ENCODE measurements around the gene LAMB1. TPM values are rescaled to one million over a fixed set of nuclear protein-coding genes. Genes with fewer than 3 reads are reported as not detected.
A peak's percentile ranks its signal among the peaks of the same experiment; 100 is the strongest.
"Not testable (repeated sequence)": the region's sequence is repeated elsewhere in the genome, so short reads cannot be mapped to it uniquely, and the experiment has no call there.

Gene LAMB1
- total and polyA plus RNA-seq, 9 donors = 233 to 692 (median 529) TPM

DNA sequence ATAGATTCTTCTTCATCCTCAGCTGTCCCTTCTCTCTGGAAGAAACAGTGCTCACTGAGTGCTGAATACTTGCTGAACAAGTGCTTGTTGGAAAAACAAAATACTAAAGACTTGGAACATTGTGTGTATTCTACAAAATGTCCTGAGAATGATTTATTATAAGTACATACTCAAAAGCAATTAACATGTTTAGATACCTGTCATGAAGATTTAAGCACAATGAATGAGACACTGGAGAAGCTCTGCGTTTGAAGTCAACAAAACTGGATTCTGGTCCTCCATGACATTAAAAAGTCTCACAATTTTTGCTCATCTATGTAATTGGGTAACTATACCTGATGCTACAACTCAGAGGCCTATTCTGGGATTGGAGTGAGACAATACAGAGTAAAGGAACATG is 34.8 kb upstream of the LAMB1 start:
- no peaks in the 10 kb centered on the region for H3K36me3 ChIP-seq (ENCODE audit: control insufficient read depth, insufficient read depth, low read length)
- H3K4me1 ChIP-seq (ENCODE audit: control insufficient read depth, insufficient read depth, low read length) = no peaks in the 10 kb centered on the region
- no peaks in the 10 kb centered on the region for H3K27me3 ChIP-seq (ENCODE audit: control insufficient read depth, insufficient read depth, low read length)
- H3K4me3 ChIP-seq (ENCODE audit: low read length) = no peak overlapping the region
- no CpG with 5 or more reads among the region's 1 CpG for WGBS (ENCODE audit: insufficient coverage)
- DNase-seq = no peak
- H3K9me3 ChIP-seq (replicated peaks; ENCODE audit: control insufficient read depth, low read depth, low read length) = no peaks in the 10 kb centered on the region
- no peak overlapping the region for H3K27ac ChIP-seq (ENCODE audit: low read length)

DNA sequence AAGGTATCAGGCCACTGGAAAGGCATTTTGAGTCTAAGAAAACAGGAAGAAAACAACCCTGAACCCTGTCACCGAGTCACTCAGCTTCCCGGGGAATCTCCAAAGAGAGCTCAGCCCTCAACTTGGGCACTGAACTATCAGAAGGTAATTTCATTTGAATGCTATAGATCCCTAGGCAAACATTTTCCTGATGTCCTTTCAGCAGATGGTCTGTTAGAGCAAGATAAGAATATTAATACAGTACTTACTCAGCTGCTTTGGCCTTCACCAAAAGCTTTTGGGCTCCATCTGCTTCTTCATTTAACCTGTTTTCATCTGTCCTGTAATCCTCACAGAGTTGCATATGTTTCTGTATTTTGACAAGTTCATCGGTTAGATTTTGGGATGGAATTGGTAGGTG is 34.2 kb upstream of the LAMB1 start:
- Histone ChIP-seq H3K4me1 (ENCODE audit: control insufficient read depth, insufficient read depth, low read length) (no peaks in the 10 kb centered on the region), H3K36me3 (ENCODE audit: control insufficient read depth, insufficient read depth, low read length) (no peaks in the 10 kb centered on the region), H3K27me3 (ENCODE audit: control insufficient read depth, insufficient read depth, low read length) (no peaks in the 10 kb centered on the region), H3K9me3 (replicated peaks; ENCODE audit: control insufficient read depth, low read depth, low read length) (no peaks in the 10 kb centered on the region), H3K27ac (ENCODE audit: low read length) (no peak overlapping the region), H3K4me3 (ENCODE audit: low read length) (no peak overlapping the region)
- 93% methylated on average over 2 of the region's 3 CpGs for WGBS (ENCODE audit: insufficient coverage)
- no peak for DNase-seq

DNA sequence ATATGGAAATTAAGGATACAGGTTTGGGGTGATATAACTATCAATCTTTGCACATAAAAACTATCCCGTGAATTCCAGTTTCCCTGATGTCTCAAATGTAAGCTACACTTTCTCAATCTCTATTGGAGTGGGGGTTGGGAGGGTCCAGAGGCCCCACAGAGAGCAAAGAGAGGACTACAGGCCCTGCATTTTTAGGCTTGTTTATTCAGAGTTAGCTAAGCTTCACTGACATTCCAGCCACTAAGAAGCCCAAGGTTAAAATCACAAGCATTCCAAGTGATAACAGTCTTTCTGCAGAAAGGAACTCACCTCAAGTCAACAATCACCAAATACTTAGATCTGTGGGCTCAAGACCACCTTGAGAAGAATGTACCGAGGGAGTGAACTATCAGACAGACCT is 31.6 kb upstream of the LAMB1 start:
- WGBS (ENCODE audit: insufficient coverage) = 80% methylated on average over 1 of the region's 2 CpGs
- Histone ChIP-seq H3K27ac (ENCODE audit: low read length) (no peak overlapping the region), H3K4me1 (ENCODE audit: control insufficient read depth, insufficient read depth, low read length) (no peaks in the 10 kb centered on the region), H3K36me3 (ENCODE audit: control insufficient read depth, insufficient read depth, low read length) (no peaks in the 10 kb centered on the region), H3K9me3 (replicated peaks; ENCODE audit: control insufficient read depth, low read depth, low read length) (no peaks in the 10 kb centered on the region), H3K4me3 (ENCODE audit: low read length) (no peak overlapping the region), H3K27me3 (ENCODE audit: control insufficient read depth, insufficient read depth, low read length) (no peaks in the 10 kb centered on the region)
- DNase-seq = no peak

DNA sequence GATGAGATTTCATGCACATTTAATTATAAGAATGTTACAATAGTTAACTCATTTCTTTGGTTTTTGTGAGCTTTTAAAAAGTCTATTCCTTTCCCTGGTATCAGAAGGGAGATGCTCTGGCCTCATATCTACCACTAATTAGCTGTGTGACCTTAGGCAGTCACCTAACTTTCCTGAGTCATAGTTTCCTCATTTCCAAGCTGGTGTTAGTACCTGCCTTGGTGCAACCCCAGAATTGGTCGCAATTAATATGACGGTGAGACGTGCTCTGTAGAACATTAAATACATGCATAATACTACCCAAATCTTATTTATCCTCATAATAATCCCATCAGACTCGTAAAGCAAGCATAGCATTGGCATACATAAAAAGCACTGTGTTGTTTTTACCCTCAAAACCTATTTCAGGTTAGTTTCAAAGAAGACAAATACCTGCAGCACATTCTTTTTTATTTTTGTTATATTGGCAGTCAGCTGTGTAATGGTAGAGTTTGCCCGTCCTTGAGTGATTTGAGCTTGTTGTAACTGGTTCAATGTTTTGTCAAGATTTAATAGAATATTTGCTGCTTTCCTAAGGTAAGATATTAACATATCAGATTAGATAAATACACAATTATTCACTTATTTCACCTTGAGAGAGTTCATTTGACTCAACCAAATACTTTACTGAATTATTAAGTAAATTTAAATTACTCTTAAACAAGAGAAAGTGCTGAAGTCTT is 31.0 kb upstream of the LAMB1 start:
- Histone ChIP-seq H3K4me1 (ENCODE audit: control insufficient read depth, insufficient read depth, low read length) (no peaks in the 10 kb centered on the region), H3K4me3 (ENCODE audit: low read length) (no peak overlapping the region), H3K27me3 (ENCODE audit: control insufficient read depth, insufficient read depth, low read length) (no peaks in the 10 kb centered on the region), H3K27ac (ENCODE audit: low read length) (no peak overlapping the region), H3K36me3 (ENCODE audit: control insufficient read depth, insufficient read depth, low read length) (no peaks in the 10 kb centered on the region), H3K9me3 (replicated peaks; ENCODE audit: control insufficient read depth, low read depth, low read length) (no peaks in the 10 kb centered on the region)
- DNase-seq = no peak
- WGBS (ENCODE audit: insufficient coverage) = no CpG with 5 or more reads among the region's 5 CpGs

DNA sequence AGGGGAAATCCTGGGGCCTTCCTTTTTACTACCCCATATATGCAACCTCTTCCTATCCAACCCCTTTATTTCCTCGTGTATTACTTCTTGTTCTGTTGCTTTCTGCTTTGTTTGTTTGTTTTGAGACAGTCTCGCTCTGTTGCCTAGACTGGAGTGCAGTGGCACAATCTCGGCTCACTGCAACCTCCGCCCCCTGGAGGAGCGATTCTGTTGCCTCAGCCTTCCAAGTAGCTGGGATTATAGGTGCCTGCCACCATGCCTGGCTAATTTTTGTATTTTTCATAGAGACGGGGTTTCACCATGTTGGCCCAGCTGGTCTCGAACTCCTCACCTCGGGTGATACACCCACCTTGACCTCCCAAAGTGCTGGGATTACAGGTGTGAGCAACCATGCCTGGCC is 30.3 kb upstream of the LAMB1 start:
- H3K36me3 ChIP-seq (ENCODE audit: control insufficient read depth, insufficient read depth, low read length); H3K4me3 ChIP-seq (ENCODE audit: low read length); H3K9me3 ChIP-seq (replicated peaks; ENCODE audit: control insufficient read depth, low read depth, low read length); DNase-seq; H3K27me3 ChIP-seq (ENCODE audit: control insufficient read depth, insufficient read depth, low read length); H3K27ac ChIP-seq (ENCODE audit: low read length); H3K4me1 ChIP-seq (ENCODE audit: control insufficient read depth, insufficient read depth, low read length): not testable (repeated sequence)
- WGBS (ENCODE audit: insufficient coverage) = 91% methylated on average over 5 of the region's 8 CpGs

DNA sequence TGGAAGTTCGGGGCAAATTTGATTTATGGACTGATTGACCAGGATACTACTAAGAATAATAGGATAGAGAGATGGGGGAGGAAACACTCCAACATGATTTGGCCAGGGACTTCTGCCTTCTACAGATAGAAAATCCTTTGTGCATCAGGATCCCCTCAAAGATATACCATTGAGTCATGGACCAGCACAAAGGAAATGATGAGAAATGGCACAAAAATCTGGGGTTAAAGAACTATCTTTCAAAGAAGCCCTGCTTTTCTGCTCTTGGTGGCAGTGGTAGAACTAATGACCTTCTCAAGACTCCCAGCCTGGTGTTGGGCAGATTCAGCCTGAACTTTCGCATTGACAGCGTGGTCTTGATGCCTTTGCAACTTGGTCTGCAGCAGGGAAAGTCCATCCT is 27.6 kb upstream of the LAMB1 start:
- no peak overlapping the region for H3K27ac ChIP-seq (ENCODE audit: low read length)
- H3K27me3 ChIP-seq (ENCODE audit: control insufficient read depth, insufficient read depth, low read length) = no peaks in the 10 kb centered on the region
- peaks cover 3% of the 10 kb centered on the region for H3K4me1 ChIP-seq (ENCODE audit: control insufficient read depth, insufficient read depth, low read length)
- H3K9me3 ChIP-seq (replicated peaks; ENCODE audit: control insufficient read depth, low read depth, low read length) = no peaks in the 10 kb centered on the region
- WGBS (ENCODE audit: insufficient coverage) = no CpG with 5 or more reads among the region's 3 CpGs
- H3K4me3 ChIP-seq (ENCODE audit: low read length) = no peak overlapping the region
- H3K36me3 ChIP-seq (ENCODE audit: control insufficient read depth, insufficient read depth, low read length) = no peaks in the 10 kb centered on the region
- no peak for DNase-seq

DNA sequence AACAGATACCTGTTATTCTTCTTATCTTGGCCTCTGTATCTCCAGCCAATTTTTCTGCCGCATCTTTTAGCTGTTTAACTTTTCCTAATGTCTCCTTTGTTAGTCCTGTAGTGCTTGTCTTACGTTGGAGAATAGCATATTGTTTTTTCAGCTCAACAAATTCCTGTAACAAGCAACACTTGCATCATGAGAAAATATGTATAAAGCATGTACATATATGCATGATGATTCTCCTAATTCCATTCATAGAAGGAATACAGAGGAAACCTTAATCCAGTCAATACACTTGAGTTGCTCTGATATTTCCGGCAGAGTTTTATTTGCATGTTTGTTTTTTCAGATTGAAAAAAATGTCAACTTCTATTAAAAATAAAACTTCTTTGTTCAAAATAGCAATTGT is 26.1 kb upstream of the LAMB1 start:
- Histone ChIP-seq H3K4me1 (ENCODE audit: control insufficient read depth, insufficient read depth, low read length) (peaks cover 3% of the 10 kb centered on the region), H3K27me3 (ENCODE audit: control insufficient read depth, insufficient read depth, low read length) (no peaks in the 10 kb centered on the region), H3K4me3 (ENCODE audit: low read length) (no peak overlapping the region), H3K36me3 (ENCODE audit: control insufficient read depth, insufficient read depth, low read length) (no peaks in the 10 kb centered on the region), H3K9me3 (replicated peaks; ENCODE audit: control insufficient read depth, low read depth, low read length) (no peaks in the 10 kb centered on the region), H3K27ac (ENCODE audit: low read length) (no peak overlapping the region)
- no CpG with 5 or more reads among the region's 3 CpGs for WGBS (ENCODE audit: insufficient coverage)
- DNase-seq = no peak

DNA sequence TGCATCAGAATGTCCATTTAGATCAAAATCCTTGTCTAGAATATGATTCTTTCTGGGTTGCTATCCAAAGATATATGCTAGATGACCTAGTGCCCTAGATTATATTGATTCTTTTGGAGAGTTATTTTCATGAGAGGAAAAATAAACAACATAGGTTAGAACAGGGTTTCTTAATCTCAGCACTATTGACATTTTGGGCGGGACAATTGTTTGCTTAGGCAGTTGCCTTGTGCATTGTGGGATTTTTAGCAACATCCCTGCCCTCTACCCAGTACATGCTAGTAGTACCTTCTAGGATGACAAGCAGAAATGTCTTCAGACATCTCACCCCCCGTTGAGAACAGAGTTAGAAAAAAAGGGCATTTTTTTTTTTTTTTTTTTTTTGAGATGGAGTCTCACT is 25.1 kb upstream of the LAMB1 start:
- H3K27ac ChIP-seq (ENCODE audit: low read length) = no peak overlapping the region
- no peaks in the 10 kb centered on the region for H3K9me3 ChIP-seq (replicated peaks; ENCODE audit: control insufficient read depth, low read depth, low read length)
- no peak overlapping the region for H3K4me3 ChIP-seq (ENCODE audit: low read length)
- no CpG with 5 or more reads among the region's 2 CpGs for WGBS (ENCODE audit: insufficient coverage)
- peaks cover 3% of the 10 kb centered on the region for H3K4me1 ChIP-seq (ENCODE audit: control insufficient read depth, insufficient read depth, low read length)
- no peaks in the 10 kb centered on the region for H3K36me3 ChIP-seq (ENCODE audit: control insufficient read depth, insufficient read depth, low read length)
- DNase-seq = no peak
- H3K27me3 ChIP-seq (ENCODE audit: control insufficient read depth, insufficient read depth, low read length) = no peaks in the 10 kb centered on the region

DNA sequence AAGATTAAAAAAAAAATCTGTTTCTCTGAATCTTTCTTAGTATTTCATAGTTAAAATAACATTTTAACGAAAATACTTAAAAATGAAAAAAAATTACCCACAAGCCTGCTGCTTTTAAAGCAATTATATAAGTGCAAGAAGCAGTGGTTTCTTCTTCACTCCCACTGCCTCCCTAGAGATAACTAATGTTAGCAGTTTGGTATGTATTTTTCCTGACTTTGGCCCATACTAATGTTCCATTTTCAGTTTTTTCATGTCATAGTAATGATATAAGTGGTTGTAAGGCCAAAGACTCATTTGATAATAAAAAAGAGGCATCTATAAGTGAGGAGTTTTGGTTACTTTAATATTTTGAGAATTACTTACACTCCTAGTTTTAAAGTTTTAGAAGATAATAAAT is 24.3 kb upstream of the LAMB1 start:
- no peaks in the 10 kb centered on the region for H3K36me3 ChIP-seq (ENCODE audit: control insufficient read depth, insufficient read depth, low read length)
- WGBS (ENCODE audit: insufficient coverage) = no CpG with 5 or more reads among the region's 1 CpG
- peak; percentile 59 for DNase-seq

DNA sequence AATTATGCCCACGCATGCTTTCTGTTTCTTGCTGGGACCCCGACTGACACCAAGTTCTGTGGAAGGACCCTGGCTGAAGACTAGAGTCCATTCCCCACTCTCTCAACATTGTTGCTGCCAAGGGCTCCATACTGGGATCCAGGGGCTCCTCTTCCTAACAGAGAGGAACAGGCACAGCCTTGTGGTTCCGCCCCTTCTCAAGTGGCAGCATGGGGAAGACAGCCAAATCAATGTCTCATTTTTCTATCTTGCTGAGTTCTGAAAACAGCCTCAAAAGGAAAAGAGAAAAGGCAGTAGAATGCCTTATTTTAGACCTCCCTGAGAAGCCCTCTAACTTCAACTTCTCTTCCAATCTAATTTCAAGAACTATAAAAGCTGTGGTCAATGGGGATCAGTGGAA is 23.7 kb upstream of the LAMB1 start:
- H3K36me3 ChIP-seq (ENCODE audit: control insufficient read depth, insufficient read depth, low read length) = no peaks in the 10 kb centered on the region
- peak; percentile 30 for DNase-seq
- peak overlapping the region; percentile 25 for H3K27ac ChIP-seq (ENCODE audit: low read length)
- no peaks in the 10 kb centered on the region for H3K9me3 ChIP-seq (replicated peaks; ENCODE audit: control insufficient read depth, low read depth, low read length)
- H3K4me1 ChIP-seq (ENCODE audit: control insufficient read depth, insufficient read depth, low read length) = peaks cover 3% of the 10 kb centered on the region
- no peak overlapping the region for H3K4me3 ChIP-seq (ENCODE audit: low read length)
- 81% methylated on average over 3 of the region's 3 CpGs for WGBS (ENCODE audit: insufficient coverage)
- H3K27me3 ChIP-seq (ENCODE audit: control insufficient read depth, insufficient read depth, low read length) = no peaks in the 10 kb centered on the region

More for the DNA sequence above, 24.3 kb upstream of the LAMB1 start:
- peaks cover 3% of the 10 kb centered on the region for H3K4me1 ChIP-seq (ENCODE audit: control insufficient read depth, insufficient read depth, low read length)
- no peak overlapping the region for H3K4me3 ChIP-seq (ENCODE audit: low read length)
- no peaks in the 10 kb centered on the region for H3K9me3 ChIP-seq (replicated peaks; ENCODE audit: control insufficient read depth, low read depth, low read length)
- H3K27ac ChIP-seq (ENCODE audit: low read length) = no peak overlapping the region
- no peaks in the 10 kb centered on the region for H3K27me3 ChIP-seq (ENCODE audit: control insufficient read depth, insufficient read depth, low read length)

DNA sequence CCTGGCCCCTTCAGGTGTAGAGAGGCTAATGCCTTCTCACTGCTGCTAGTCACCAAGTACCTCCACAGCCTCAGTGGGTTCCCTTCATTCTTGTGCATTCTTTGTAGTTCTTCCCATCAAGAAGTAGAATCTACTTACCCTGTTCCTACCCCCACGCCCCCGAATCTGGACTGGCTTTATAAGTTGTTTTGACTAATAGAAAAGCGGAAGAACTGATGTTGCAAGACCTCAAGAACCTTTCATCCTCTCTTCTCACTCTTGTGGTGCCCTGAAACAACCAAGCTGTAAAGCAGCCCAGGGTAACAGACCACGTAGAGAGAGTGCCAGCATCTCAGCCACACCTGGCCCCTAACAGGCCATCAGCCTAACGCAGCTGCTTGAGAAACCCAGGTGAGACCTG is 23.2 kb upstream of the LAMB1 start:
- H3K36me3 ChIP-seq (ENCODE audit: control insufficient read depth, insufficient read depth, low read length) = no peaks in the 10 kb centered on the region
- peaks cover 3% of the 10 kb centered on the region for H3K4me1 ChIP-seq (ENCODE audit: control insufficient read depth, insufficient read depth, low read length)
- DNase-seq = no peak
- no peak overlapping the region for H3K4me3 ChIP-seq (ENCODE audit: low read length)
- H3K27ac ChIP-seq (ENCODE audit: low read length) = no peak overlapping the region
- no peaks in the 10 kb centered on the region for H3K9me3 ChIP-seq (replicated peaks; ENCODE audit: control insufficient read depth, low read depth, low read length)
- 80% methylated on average over 1 of the region's 5 CpGs for WGBS (ENCODE audit: insufficient coverage)
- no peaks in the 10 kb centered on the region for H3K27me3 ChIP-seq (ENCODE audit: control insufficient read depth, insufficient read depth, low read length)

All from muscle of leg (tissue), 11 donors.